ENCODE data around the gene EOGT. TPM values are rescaled to one million over a fixed set of nuclear protein-coding genes. Genes with fewer than 3 reads are reported as not detected.
A peak's percentile ranks its signal among the peaks of the same experiment; 100 is the strongest.

EOGT gene
- total RNA-seq, 4 donors from 2014 or later, result 12.0 to 22.4 (median 18.7) TPM

- no peaks in the 10 kb centered on the region for H3K4me1 ChIP-seq
- intact Hi-C loops (cut with DNase I; ENCODE audit: low total_unique reads), result no loop called here
- no peak overlapping the region for H3K27ac ChIP-seq
- TF ChIP-seq POLR2AphosphoS5 (IDR thresholded peaks at IDR 0.05), result no peak
- TF ChIP-seq EP300 (IDR thresholded peaks at IDR 0.05; ENCODE audit: low read depth), result no peak
- no peaks in the 10 kb centered on the region for H3K27me3 ChIP-seq
- in situ Hi-C loops (cut with MboI; ENCODE audit: low pct_ligation_motif_present in 1 of 4, low pct_unique_long_range_greater_than_20kb in 1 of 4, low sequenced_read_pairs in 3 of 4), result no loop called here
- no peak for DNase-seq
- peaks cover 0 to 46% (median 9%) of the 10 kb centered on the region in 4 donors for H3K36me3 ChIP-seq
- H3K9me3 ChIP-seq, result no peaks in the 10 kb centered on the region
- H3K4me3 ChIP-seq, result no peak overlapping the region
- 68 to 71% methylated on average over 4 of the region's 4 CpGs for WGBS, 2 donors (ENCODE audit: low coverage in 1 of 2)
These were observed 7.4 kb upstream of the EOGT start for GRCh38 chr3:69020857-69021256.

- no peaks in the 10 kb centered on the region for H3K27me3 ChIP-seq
- no peaks in the 10 kb centered on the region for H3K4me1 ChIP-seq
- intact Hi-C loops (cut with DNase I; ENCODE audit: low total_unique reads), result no loop called here
- WGBS, 2 donors (ENCODE audit: low coverage in 1 of 2), result 33 to 39% methylated on average over 2 of the region's 2 CpGs
- TF ChIP-seq CTCF (IDR thresholded peaks at IDR 0.05) (peak in 1 of 5 experiments; percentile 26), POLR2AphosphoS5 (IDR thresholded peaks at IDR 0.05) (no peak)
- H3K9me3 ChIP-seq, result no peaks in the 10 kb centered on the region
- peaks cover 0 to 42% (median 6%) of the 10 kb centered on the region in 4 donors for H3K36me3 ChIP-seq
- no peak for DNase-seq
- no peak overlapping the region for H3K27ac ChIP-seq
- no peak overlapping the region for H3K4me3 ChIP-seq
- in situ Hi-C loops (cut with MboI; ENCODE audit: low pct_ligation_motif_present in 1 of 4, low pct_unique_long_range_greater_than_20kb in 1 of 4, low sequenced_read_pairs in 3 of 4), result no loop called here
These were observed 6.9 kb upstream of the EOGT start for GRCh38 chr3:69020424-69020823.

GRCh38 chr3:69016901-69017300, 3.4 kb upstream of the EOGT start:
- in situ Hi-C loops (cut with MboI; ENCODE audit: low pct_ligation_motif_present in 1 of 4, low pct_unique_long_range_greater_than_20kb in 1 of 4, low sequenced_read_pairs in 3 of 4) (no loop called here), intact Hi-C loops (cut with DNase I; ENCODE audit: low total_unique reads) (no loop called here)
- WGBS, 2 donors (ENCODE audit: low coverage in 1 of 2), result 80 to 87% methylated on average over 2 of the region's 2 CpGs
- TF ChIP-seq POLR2AphosphoS5 (IDR thresholded peaks at IDR 0.05) (no peak), EP300 (IDR thresholded peaks at IDR 0.05; ENCODE audit: low read depth) (no peak), POLR2A (IDR thresholded peaks at IDR 0.05) (no peak), CTCF (IDR thresholded peaks at IDR 0.05) (no peak)
- Histone ChIP-seq H3K4me3 (no peak overlapping the region), H3K9me3 (no peaks in the 10 kb centered on the region), H3K27ac (no peak overlapping the region), H3K27me3 (no peaks in the 10 kb centered on the region), H3K36me3 (peaks cover 0 to 15% (median 4%) of the 10 kb centered on the region in 4 donors), H3K4me1 (peaks cover 0 to 18% (median 9%) of the 10 kb centered on the region in 4 donors)
- no peak for DNase-seq

- DNase-seq, result no peak
- Histone ChIP-seq H3K36me3 (peaks cover 0 to 7% (median under 1%) of the 10 kb centered on the region in 4 donors), H3K9me3 (no peaks in the 10 kb centered on the region), H3K27me3 (no peaks in the 10 kb centered on the region), H3K4me1 (peaks cover 0 to 18% (median 9%) of the 10 kb centered on the region in 4 donors), H3K4me3 (no peak overlapping the region), H3K27ac (no peak overlapping the region)
- 99 to 100% methylated on average over 1 to 4 of the region's 4 CpGs for WGBS, 2 donors (ENCODE audit: low coverage in 1 of 2)
- TF ChIP-seq CTCF (IDR thresholded peaks at IDR 0.05) (no peak), EP300 (IDR thresholded peaks at IDR 0.05; ENCODE audit: low read depth) (no peak), POLR2A (IDR thresholded peaks at IDR 0.05) (no peak), POLR2AphosphoS5 (IDR thresholded peaks at IDR 0.05) (no peak)
- in situ Hi-C loops (cut with MboI; ENCODE audit: low pct_ligation_motif_present in 1 of 4, low pct_unique_long_range_greater_than_20kb in 1 of 4, low sequenced_read_pairs in 3 of 4), result no loop called here
- intact Hi-C loops (cut with DNase I; ENCODE audit: low total_unique reads), result no loop called here
These were observed 2.6 kb upstream of the EOGT start for GRCh38 chr3:69016102-69016501.

GRCh38 chr3:69014022-69014580, 617 bp upstream of the EOGT start:
- 12 to 21% methylated on average over 5 to 11 of the region's 11 CpGs for WGBS, 2 donors (ENCODE audit: low coverage in 1 of 2)
- in situ Hi-C loops (cut with MboI; ENCODE audit: low pct_ligation_motif_present in 1 of 4, low pct_unique_long_range_greater_than_20kb in 1 of 4, low sequenced_read_pairs in 3 of 4), result no loop called here

More at GRCh38 chr3:69014022-69014580, 617 bp upstream of the EOGT start:
- peaks cover 0 to 7% (median 0%) of the 10 kb centered on the region in 4 donors for H3K36me3 ChIP-seq
- intact Hi-C loops (cut with DNase I; ENCODE audit: low total_unique reads), result no loop called here
- no peaks in the 10 kb centered on the region for H3K9me3 ChIP-seq
- peak overlapping the region; percentile 97 to 99 (median 98) for H3K27ac ChIP-seq
- no peak for DNase-seq
- no peaks in the 10 kb centered on the region for H3K27me3 ChIP-seq
- peak overlapping the region; percentile 64 to 96 (median 83) for H3K4me3 ChIP-seq
- peaks cover 3 to 21% (median 11%) of the 10 kb centered on the region in 4 donors for H3K4me1 ChIP-seq
- TF ChIP-seq CTCF (IDR thresholded peaks at IDR 0.05), result no peak

All from transverse colon (tissue), 4 donors.